Stimulated activated CD4-positive, alpha-beta T cell treated with anti-CD3 and anti-CD28 coated beads, Interleukin-15, amount 100 ng/mL, for 1 hour (primary cell): Measurements from ENCODE around the gene CKAP5.
"Not testable (repeated sequence)": the region's sequence is repeated elsewhere in the genome, so short reads cannot be mapped to it uniquely, and the experiment has no call there.

ENCODE experiments used
- DNase-seq, 2 donors: peaks; one replicate each; pipeline ENCODE4 v3.0.0-alpha.2; 2020; ENCODE audit warnings: low read depth in 1 of 2, low spot score in 1 of 2

The CKAP5 gene

DNA sequence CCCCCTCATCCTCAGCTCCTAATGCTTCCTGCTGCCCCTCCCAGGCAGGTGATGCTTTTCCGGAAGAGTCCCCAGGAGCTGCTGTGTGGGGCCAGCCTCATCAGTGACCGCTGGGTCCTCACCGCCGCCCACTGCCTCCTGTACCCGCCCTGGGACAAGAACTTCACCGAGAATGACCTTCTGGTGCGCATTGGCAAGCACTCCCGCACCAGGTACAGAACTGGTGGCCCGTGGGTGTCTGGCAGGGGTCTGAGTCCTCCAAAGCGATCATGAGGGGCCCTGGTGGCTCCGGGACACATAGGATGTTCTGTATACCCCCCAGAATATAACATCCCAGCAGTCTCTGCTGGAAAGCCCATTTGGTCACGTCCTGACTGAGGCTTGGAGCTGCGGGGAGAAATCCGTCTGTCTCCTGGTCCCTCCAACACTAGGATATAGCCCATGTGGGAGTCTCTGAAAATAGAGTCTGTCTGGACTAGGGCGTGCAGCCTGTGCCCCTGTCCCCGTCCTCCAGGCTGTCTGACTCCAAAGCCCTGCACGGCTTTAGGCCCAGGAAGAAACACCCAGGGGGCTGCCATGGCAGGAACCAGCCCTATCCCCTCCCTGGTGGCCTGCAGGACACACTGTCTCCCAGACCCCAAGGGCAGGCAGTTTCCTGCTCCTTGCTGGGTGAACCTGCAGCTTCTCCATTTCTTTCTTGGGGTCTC is 118.0 kb downstream of the CKAP5 start:
- DNase-seq, result no peak

DNA sequence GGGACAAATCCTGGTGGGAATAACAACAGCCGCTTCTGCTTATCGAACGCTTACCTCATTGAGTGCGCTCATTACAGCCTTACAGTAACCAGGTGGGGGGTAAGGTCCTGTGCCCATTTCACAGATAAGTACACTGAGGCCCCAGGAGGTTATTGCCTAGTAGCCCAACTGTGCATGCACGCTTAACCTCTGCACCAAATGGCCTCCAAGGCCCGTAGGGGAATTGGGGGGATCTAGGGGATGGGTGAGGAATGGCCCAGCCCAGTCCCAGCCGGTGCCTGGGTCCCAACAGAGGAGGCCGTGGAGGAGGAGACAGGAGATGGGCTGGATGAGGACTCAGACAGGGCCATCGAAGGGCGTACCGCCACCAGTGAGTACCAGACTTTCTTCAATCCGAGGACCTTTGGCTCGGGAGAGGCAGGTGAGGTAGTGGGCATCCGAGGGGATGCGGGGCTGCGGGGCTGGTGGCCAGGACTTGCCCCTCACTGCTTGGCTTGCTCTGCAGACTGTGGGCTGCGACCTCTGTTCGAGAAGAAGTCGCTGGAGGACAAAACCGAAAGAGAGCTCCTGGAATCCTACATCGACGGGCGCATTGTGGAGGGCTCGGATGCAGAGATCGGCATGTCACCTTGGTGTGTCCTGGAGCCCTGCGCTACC is 119.7 kb downstream of the CKAP5 start:
- DNase-seq, result no peak

DNA sequence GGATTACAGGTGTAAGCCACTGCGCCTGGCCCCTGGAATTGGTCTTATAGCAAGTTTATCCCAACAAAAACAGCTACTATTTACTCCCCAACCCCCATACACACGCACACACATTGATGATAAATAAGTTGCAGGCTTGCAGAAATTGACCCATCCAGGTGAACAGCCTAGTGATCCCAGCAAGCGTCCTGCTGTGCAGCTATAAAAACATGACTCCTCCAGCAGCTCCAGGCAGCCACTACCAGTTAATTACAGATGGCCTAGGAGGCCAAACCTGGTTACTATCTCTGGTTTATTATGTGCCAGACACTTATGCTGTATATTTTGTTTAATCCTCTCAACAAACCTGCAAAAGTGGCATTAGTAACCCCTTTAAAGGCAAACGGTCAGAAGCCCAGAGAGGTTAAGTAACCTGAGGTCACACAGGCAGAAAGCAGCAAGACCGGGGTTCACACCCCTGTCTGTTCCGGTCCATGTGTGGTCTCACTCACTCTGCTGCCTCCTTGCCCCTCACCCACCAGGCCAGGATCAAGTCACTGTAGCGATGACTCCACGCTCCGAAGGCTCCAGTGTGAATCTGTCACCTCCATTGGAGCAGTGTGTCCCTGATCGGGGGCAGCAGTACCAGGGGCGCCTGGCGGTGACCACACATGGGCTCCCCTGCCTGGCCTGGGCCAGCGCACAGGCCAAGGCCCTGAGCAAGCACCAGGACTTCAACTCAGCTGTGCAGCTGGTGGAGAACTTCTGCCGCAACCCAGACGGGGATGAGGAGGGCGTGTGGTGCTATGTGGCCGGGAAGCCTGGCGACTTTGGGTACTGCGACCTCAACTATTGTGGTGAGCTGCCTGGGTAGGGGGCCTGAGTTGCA is 120.5 kb downstream of the CKAP5 start:
- no peak for DNase-seq

DNA sequence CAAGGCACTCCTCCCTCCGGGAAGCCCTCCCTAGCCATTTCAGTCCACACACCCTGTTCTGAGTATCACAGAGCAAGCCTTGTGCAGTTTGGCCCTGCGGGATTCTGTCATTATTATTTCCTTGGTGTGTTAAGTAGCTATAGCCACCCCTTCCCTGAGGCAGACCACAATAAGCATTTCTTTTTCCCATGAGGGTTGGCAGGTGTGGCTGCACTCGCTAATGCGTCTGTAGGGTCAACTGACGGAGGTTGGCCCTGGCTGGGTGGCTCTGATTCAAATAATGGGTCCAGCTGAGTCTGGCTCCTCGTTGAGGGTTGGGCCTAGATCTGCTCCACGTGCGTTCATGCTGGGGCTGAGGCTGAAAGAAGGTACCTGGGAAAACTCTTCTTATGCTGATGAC is 122.0 kb downstream of the CKAP5 start:
- no peak for DNase-seq

DNA sequence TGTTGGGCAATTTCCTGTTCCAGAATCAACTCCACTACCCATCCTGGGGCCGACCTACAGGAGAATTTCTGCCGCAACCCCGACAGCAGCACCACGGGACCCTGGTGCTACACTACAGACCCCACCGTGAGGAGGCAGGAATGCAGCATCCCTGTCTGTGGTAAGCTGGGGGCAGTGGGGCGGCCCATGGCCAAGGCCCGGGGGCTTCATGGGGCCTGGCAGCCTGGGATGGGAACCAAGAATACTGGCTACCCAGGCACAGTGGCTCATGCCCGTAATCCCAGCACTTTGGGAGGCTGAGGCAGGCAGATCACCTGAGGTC is 122.8 kb downstream of the CKAP5 start:
- no peak for DNase-seq

DNA sequence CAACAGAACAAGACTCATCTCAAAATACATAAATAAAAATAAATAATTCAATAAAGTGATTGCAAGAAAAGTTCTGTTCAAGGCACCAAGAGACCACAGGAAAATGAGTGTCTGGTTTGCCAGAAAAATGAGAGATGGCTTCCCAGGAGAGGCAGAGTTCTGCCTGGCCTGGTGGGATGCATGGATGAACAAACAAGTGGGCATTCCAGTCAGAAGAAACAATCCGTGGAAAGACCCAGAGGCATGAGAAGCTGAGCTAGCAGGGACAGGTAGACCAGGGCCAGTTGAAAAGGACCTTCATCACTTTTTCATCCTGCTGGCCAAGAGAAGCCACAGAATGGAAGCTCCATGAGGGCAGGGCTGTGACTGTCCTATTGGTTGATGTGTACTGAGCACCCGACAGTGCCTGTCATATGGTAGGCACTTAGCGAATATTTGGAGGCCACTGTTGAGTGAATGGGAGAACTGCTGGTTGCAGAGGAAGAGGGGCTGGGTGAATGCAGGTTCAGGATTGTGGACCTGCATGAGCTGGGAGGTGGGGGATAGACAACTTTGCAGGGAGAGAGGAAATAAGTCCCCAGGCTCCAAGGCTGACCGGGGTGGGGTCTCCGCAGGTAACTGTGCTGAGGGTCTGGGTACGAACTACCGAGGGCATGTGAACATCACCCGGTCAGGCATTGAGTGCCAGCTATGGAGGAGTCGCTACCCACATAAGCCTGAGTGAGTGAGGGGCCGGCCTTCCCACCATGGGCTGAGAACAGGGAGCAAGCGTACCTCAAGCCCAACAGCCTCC is 123.3 kb downstream of the CKAP5 start:
- DNase-seq, result no peak

DNA sequence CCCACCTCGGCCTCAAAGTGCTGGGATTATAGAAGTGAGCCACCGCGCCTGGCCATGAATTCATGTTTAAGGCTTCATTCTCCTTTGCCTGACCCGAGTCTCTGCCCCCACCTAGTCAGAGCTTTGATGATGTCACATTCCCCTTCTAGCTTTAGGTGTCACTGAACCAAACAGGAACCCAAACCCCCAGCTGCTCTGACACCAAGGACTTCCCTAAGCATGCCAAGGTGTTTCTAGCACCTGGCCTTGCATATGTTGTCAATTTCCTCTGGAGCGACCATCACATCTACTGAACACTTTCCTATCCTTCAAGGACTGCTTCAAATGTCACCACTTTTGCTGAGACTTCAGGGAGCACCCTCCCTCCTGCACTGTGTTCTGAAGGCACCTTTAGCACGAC is 124.8 kb downstream of the CKAP5 start:
- no peak for DNase-seq

DNA sequence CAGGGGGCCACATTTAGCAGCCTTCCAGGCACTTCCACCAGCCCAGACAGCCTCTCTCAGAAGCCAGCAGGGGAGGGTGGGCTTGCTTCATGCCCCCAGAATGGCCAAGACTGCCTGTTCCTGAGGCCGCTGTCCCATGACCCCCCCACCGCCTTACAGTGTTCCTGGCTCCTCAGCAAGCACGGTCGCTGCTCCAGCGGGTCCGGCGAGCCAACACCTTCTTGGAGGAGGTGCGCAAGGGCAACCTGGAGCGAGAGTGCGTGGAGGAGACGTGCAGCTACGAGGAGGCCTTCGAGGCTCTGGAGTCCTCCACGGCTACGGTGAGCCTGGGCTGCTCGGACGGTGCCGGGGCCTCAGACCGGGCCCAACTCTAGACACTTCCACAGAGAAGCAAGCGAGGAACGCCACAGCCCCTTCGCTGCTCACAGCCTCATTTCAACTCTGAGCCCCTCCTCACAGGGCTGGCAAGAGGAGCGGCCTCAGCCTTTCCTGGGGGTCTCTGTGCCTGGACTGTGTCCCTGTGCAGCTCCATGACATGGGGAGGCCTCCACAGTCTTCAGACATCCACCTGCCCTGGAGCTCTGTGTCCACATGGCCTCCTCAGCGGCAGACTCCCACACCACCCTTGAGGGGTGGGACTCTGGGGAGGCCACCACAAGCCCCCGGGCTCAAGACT is 126.4 kb downstream of the CKAP5 start:
- DNase-seq, result no peak

DNA sequence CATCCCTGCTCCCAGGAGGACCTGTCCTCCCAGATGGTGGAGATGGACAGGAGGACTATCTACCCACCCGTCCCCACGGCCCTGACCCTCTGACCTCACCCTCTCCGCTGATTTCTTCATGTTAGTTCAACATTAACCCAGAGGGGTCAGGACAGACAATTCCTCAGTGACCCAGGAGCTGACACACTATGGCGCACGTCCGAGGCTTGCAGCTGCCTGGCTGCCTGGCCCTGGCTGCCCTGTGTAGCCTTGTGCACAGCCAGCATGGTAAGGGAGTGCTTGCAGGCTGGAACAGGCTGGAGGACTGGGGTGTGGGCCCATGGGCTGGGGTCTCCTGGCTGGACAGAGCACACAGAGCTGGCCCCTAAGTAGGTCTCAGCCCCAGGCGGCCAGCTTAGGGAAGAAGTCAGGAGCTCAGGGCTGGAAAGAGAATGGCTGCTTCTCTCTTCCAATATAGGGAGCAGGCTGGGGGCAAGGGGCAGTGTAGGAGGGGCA is 127.0 kb downstream of the CKAP5 start, which contains the start of gene F2:
TSS of gene F2 (plus strand) at position 166 of the 495 bp plus-strand sequence. CDS start at position 189, 23 bp downstream.
- no peak for DNase-seq

DNA sequence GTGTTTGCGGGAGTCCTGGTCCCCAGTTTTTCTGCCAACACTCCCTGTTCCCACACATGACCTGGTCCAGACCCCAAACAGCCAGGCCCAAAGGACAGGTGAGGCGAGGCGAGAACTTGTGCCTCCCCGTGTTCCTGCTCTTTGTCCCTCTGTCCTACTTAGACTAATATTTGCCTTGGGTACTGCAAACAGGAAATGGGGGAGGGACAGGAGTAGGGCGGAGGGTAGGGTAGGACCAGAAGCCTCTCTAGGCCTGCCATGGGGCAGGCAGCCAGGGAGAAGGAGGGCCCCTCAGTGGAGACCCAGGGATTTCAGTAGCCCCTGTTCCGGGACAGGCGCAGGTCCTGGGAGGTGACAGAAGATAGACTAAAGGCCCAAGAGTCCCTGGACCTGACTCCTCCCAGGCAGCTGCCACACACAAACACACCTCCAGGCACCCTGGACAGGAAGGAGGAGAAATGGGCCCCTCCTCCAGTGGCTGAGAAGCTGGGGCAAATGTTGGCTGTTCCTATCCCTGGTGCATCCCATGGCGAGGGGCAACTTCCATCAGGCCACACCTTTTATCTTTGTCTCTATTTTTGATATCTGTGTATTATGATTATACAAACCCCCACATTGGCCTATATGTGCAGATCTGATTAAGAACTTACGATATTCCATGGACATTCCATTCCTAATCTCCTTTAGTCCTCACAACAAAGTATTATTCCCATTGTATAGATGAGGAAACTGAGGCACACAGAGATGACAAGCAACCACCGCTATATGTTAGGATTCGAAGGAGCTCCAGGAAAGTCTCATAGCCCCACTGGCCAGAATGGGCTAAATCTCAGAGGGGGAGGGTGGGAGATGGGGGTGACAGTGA is 127.7 kb downstream of the CKAP5 start:
- DNase-seq, result no peak

DNA sequence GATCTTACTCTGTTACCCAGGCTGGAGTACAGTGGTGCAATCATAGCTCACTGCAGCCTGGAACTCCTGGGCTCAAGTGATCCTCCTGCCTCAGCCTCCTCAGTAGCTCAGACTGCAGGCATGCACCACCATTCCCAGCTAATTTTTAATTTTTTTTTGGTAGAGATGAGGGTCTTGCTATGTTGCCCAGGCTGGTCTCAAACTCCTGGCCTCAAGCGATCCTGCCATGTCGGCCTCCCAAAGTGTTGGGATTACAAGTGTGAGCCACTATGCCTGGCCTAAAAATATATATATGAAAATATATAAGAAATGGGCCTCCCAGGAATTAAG is 128.3 kb downstream of the CKAP5 start:
- not testable (repeated sequence) for DNase-seq

DNA sequence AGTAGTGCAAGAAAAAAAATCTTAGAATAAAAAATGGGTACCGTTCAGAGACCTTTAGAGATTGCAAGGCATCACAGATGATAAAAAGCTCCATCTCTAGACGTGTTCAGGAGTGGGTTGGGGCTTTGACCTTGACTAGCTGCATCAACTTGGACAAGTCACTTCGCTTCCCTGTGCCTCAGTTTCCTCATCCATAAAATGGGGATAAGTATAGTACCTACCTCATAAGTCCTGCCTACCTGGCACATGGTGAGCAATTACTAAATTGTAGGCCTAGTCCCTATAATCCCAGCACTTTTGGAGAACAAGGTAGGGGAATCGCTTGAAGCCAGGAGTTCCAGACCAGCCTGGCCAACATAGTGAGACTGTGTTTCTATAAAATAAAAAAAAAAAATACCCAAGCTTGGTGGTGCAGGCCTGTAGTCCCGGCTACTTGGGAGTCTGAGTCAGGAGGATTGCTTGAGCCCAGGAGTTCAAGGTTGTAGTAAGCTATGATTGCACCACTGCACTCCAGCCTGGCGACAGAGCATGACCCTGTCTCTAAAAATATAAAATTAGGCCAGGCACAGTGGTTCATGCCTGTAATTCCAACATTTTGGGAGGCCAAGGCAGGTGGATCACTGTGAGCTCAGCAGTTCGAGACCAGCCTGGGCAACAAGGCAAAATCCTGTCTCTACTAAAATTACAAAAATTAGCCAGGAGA is 133.1 kb downstream of the CKAP5 start:
- no peak for DNase-seq

DNA sequence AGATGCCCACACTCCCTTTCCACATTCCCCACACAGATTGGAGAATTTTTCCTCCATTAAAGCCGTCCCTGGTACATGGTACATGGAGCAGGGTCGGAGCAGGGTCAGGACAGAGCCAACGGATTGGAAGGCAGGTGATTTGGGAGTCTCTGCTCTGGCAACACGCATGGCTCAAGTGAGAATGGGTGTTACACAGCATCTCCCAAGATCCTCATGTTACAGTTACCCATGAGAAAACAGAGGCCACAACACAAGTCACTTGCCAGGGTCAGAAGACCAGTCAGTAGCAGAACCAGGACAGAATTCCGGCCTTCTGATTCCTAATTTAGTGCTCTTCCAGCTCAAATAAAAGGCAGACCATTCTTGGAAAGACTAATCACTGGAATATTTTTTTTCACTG is 134.8 kb downstream of the CKAP5 start:
- no peak for DNase-seq

DNA sequence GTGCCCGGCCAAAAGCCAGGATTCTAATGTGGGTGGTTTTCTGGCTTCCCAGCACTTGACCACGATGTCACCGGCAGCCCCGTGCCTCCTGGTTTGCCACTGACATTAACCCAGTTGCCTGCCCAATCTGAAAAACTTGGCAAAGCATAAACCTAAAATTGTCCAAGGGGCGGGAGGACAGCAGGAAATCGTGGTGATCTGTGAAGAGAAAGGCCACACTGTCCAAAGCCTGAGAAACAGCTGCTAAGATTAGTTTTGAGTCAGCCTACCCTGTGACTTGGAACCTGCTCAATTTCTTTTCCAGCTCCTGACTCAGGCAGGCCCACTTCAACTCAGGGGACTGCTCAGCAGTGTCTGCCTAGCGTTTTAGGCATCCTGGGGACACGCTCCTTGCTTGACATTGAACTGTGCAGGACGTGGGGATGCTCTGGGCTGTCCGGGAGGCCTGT is 135.2 kb downstream of the CKAP5 start:
- no peak for DNase-seq

DNA sequence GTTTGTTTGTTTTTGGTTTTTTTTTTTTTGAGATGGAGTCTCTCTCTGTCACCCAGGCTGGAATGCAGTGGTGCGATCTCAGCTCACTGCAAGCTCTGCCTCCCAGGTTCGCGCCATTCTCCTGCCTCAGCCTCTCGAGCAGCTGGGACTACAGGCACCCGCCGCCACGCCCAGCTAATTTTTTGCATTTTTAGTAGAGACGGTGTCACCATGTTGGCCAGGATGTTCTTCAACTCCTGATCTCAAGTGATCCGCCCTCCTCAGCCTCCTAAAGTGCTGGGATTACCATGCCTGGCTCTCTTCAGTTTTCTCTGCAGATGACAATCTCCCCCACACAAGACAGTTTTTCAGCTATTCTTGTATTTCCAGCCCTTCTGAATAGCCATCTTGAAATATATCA is 136.7 kb downstream of the CKAP5 start:
- DNase-seq, result not testable (repeated sequence)

DNA sequence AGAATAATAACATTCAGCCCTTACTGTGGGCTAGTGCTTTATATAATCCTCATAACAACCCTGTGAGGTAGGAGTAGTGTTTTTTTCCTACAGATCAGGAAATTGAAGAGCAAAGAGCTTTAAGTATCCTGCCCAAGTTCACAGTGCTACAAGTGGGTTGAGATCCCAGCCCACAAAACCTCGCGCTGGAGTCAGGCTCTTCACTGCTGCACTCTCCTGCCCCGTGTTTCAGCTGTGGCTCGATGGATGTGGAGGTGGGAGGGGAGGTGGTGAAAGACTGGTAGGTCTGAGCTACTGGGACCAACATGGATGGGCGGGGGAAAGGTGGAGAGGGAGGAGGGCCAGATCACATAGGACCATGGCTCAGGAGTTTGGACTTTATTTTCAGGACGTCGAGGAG is 139.2 kb downstream of the CKAP5 start:
- DNase-seq, result no peak

DNA sequence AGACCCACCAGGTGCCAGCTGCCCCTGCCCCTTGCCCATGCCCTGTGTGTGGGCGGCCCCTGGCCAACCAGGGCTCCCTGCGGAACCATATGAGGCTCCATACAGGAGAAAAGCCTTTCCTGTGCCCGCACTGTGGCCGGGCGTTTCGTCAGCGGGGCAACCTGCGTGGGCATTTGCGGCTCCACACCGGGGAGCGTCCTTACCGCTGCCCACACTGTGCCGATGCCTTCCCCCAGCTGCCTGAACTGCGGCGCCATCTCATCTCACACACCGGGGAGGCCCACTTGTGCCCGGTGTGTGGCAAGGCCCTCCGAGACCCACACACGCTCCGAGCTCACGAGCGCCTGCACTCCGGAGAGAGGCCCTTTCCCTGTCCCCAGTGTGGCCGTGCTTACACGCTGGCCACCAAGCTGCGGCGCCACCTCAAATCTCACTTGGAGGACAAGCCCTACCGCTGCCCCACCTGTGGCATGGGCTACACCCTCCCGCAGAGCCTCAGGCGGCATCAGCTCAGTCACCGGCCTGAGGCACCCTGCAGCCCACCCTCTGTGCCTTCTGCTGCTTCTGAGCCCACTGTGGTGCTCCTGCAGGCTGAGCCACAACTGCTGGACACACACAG is 140.9 kb downstream of the CKAP5 start:
- no peak for DNase-seq

DNA sequence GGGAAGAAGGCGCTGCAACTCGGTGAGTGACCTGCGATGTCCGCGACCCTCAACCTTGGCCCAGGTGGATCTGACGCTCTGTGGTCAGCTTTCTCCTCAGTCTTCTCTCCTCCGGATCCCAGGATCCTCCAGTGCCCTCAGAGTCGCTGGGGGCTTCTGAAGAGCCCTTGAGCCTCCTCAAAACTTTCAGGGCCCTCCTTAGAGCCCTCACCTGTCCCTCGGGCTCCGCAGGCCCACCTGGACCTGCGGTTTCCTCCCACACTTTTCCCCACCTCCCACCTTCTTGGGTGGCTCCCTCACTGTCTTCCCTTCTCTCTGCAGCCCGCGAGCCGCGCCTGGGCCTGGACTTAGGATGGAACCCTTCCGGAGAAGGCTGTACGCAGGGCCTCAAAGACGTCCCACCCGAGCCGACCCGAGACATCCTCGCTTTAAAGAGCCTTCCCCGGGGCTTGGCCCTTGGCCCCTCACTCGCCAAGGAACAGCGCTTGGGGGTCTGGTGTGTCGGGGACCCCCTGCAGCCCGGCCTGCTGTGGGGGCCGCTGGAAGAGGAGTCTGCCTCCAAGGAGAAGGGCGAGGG is 144.9 kb downstream of the CKAP5 start:
- no peak for DNase-seq
